Hepatic stellate cell (primary cell): ENCODE data around the gene EPN3.
A peak's percentile ranks its signal among the peaks of the same experiment; 100 is the strongest.

Source experiments
- DNase-seq: peaks from one replicate; pipeline ENCODE4 v3.0.0; 2011; ENCODE audit warnings: low spot score

Gene EPN3

DNA sequence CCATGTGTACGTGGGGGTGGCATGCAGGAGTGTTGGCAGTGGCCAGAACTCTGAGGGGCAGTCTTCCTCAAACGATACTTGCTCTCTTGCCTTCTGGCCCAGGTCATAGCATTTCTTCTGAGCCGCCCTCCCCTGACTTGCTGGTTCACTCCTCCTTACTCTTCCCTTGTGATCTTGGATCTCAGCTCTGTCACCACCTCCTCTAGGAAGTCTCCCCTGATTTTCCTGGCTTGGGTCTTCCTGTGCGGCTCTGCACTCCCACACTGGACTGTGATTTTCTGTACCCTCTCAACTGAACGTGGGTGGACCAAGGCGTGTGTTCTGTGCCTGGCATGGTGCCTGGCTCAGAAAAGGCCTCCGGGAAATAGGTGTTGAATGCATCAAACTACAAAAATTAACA lies 2.9 kb downstream of the EPN3 start:
- DNase-seq = no peak

DNA sequence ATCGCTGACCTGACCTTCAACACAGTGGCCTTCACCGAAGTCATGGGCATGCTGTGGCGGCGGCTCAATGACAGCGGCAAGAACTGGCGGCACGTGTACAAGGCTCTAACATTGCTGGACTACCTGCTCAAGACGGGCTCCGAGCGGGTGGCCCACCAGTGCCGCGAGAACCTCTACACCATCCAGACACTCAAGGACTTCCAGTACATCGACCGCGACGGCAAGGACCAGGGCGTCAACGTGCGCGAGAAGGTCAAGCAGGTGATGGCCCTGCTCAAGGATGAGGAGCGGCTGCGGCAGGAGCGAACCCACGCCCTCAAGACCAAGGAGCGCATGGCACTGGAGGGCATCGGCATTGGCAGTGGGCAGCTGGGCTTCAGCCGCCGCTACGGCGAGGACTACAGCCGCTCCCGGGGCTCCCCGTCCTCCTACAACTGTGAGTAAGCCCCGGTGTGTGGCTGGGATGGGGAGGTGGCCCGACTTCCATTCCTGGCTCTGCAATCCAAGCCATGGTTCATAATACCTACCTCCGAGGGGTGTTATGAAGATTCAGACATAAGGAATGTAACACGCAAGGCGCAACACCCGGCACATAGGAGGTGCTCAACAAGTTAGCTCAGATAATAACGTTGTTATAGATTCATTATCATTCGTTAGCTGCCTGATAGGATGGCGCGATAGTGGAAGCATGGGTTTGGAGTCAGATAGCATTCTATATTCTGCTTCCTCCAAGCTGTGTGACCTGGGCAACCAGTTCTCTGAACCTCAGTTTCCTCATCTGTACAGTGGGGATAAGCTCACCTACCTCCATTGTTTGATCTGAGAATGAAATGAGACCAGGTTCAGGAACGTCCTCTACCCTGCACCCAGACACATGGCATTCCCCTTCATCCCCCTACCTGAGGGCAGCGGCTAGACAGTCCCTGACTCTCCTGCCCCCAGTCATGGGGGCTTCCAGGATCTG lies 4.4 kb downstream of the EPN3 start:
- no peak for DNase-seq

DNA sequence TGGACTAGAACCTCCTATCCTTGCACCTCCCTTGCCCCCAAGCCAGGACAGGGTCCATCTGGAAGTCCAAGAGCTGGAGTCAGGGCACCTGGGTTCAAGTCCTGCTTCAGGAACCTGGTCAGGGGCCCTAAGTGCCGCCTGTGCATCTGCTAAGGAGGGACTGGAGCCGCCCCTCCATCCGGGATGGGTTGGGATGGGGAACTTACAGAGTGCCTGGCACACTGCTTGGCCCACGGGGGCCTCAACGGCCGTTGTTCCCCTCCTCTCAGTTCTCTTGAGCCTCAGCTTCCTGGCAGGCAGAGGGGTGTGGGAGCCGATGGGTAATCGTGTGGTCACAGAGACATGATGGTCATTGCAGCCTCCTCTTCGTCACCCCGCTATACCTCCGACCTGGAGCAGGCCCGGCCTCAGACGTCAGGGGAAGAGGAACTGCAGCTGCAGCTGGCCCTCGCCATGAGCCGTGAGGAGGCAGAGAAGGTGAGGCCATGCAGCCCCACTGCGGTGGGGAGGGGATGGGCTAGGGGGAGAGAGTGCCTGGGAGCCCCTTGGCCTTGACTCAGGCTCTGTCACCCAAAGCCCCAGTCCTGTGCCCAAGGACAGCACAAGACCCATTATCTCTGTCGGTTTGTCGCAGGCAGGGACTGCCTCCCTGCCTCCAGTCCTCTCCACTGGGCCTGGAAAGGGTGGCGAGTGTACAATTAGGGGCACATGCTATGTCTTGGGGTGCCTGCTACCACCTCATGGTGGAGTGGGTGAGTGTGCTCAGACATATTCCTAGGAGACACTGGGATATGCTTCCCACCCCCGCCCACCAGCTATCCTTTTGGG lies 5.4 kb downstream of the EPN3 start:
- no peak for DNase-seq

DNA sequence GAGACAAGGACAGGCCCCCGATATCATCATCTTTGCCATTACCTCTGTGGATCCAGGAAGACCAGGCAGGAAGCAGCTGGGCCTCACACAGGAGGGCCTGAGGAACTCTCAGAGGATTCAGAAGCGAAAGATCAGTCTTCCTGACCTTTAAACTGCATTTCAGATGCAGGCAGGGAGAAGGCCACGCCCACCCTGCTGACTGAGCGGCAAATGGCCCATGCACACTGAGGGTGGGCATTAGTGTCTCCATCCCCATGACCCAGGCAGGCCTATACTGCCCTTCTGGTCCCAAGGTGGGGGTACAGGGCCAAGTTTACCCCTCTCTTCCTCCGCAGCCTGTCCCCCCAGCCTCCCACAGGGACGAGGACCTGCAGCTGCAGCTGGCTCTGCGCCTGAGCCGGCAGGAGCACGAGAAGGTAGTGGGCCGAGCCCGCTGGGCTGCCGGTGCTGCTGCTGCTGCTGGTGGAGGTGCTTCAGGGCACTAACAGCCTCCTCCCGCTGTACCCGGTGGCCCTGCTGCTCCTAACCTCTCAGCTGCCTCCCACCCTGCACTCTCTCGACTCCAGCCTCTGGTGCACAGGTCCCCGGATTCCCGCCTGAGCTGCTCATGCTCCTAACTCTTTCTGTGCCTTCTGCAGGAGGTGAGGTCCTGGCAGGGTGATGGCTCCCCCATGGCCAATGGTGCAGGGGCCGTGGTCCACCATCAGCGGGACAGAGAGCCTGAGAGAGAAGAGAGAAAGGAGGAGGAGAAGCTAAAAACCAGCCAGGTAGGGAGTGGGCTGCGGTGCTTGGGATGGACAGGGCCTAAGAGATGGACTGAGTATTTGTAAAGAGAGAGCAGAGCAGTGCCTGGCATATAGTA lies 6.2 kb downstream of the EPN3 start:
- DNase-seq = no peak

DNA sequence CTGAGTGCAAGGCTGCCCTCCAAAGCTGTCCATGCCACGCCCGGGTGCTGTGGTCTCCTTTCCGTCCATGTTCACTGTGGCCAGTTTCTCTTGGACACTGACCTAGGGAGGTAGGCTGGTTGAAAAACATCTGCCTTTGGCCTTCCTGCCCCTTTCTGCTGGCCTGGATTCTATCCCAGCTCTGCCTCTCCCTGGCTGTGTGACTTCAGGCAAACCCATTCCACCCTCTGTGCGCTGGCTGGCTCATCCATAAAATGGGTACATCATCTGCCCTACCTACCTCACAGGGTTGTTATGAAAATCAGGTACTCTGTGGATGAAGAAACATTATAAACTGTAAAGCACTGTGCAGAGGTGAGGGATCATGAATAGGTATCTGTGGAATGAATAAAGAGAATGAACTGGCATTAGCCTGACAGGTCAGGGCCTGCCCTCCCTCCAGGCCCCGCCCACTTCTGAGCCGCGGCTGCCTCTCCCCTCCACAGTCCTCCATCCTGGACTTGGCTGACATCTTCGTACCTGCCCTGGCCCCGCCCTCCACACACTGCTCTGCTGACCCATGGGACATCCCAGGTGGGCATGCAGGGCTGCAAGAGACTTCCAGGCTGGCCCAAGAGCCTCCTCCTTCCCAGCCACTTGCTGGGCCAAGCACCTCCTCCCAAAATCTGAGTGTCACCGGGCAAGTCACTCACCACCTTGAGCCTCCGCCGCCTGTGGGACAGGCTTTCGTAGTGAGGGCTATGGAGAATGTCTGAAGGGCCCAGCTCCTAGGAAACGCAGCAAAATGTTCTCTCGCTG lies 7.4 kb downstream of the EPN3 start:
- DNase-seq = no peak

DNA sequence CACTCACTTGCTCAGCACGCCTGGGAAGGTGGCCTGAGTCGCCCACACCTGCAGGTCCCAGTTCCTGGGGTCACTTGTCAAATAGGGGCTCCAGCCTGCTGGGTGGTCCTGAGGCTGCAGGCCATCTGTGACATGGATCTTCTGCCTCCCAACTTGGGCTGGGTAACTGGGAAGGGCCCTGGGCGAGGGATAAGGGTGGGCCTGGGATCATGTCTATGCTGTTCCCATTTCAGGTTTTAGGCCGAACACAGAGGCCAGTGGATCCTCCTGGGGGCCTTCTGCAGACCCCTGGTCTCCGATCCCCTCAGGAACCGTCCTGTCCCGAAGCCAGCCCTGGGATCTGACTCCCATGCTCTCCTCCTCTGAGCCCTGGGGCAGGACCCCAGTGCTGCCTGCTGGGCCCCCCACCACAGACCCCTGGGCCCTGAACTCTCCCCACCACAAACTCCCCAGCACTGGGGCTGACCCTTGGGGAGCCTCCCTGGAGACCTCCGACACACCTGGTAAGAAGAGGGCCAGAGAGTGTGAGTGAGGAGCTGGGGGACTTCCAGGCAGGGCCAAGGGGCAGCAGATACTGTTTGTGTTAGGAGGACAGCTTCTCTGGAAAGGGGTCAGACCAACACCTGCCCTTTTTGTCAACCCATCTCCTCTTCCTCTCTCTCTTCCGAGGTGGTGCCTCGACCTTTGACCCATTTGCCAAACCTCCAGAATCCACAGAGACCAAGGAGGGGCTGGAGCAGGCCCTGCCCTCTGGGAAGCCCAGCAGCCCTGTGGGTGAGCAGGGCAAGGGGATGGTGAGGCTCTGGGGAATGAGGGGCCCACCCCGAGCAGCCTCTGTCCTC lies 8.2 kb downstream of the EPN3 start:
- DNase-seq = no peak

DNA sequence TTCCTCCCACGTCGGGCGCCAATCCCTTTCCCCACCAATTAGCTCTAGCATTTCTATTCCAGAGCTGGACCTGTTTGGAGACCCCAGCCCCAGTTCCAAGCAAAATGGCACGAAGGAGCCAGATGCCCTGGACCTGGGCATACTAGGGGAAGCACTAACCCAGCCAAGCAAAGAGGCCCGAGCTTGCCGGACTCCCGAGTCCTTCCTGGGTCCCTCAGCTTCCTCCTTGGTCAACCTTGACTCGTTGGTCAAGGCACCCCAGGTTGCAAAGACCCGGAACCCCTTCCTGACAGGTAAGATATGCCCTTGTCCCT lies 8.8 kb downstream of the EPN3 start:
- DNase-seq = no peak

DNA sequence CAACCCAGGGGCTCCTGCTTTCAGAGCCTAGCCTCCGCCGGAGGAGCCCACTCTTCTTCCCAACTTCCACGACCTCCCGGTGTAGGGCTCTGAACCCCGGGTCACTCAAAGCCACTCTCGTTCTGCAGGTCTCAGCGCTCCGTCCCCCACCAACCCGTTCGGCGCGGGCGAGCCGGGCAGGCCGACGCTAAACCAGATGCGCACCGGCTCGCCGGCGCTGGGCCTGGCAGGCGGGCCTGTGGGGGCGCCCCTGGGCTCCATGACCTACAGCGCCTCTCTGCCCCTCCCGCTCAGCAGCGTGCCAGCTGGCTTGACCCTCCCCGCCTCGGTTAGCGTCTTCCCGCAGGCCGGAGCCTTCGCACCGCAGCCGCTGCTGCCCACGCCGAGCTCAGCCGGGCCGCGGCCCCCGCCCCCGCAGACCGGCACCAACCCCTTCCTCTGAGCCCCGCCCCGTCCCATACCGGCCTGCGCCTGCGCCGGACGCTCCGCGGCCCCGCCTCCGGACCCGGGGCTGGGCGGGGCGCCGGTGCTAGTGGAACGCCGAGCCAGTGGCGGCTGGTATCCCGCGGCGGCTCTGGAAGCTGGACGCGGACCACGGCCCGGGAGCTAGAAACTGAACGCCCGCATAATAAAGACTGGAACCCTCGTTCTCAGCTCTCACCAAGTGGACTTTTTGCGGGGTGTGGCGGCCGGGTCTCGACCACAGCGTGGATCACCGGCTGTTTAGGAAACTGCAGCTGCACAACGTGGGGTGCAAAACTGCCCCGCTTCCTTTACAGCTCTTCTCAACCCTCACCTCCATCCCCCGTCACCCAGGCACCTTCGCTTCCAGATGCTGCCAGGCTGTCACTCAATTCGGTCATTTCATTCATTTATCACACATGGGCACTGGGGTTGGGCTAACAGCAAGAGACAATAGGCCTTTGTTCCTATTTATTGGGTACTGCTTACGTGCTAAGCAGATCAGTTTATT lies 9.5 kb downstream of the EPN3 start:
- DNase-seq = peak; percentile 99

DNA sequence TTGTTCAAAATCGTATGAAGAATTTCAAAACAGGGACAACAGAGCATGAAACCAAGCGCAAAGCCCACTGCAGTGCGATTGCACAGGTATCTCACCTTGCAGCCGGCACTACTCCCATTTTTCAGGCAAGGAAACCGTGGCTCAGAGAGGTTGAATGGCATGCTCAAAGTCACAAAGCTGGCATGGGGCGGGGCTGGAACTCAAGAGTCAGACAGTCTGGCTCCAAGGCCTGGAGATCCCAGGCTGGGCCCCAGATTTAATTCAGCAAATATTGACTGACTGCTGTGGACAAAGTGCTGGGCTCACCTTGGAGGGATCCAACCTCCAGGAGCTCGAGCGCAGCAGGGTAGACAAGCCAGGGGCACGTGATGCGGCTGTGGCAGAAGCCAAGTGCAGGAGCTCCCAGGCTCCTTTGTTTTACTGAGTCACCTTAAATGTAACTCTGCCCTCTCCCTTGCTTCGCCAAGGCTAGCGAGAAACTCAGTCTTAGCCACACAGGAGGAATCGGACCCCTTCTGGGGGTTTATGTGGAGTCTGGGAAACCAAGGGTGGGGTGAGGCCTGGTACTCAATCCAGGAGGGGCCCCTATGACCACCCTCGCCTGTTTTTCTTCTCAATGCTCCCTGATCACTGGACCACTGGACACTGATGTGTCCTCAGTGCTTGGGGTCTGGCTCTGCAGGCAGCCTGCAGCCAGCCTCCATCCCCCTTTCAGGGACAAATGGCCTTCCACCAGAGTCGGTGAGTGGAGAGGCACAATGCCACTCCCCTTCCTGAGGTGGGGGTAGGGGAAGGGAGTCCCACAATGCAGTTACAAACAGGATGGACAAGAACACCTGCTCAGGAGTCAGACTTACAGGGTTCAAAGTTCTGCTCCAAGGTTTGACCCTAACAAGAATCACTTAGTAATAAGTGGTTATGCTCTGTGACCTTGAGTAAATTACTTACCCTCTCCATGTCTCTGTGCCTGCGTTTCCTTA lies 10.6 kb downstream of the EPN3 start:
- DNase-seq = no peak

DNA sequence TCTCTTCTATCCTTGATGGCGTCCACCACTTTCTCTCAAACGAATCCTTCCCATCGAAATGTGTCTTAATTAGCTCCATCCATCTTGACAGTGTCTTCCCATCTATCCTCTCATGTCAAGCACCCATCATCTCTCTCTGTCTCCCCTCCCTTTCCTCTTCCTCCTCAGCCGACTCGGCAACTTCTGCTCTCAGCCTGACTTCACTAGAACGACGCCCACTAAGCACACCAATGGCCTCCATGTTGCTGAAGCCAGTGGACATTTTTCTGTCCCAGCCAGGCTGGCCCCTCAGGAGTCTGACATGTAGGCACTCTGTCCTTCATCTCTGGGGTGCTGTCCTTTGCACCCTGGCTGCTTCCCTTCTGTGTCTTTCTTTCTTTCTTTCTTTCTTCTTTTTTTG lies 12.0 kb downstream of the EPN3 start:
- DNase-seq = no peak

DNA sequence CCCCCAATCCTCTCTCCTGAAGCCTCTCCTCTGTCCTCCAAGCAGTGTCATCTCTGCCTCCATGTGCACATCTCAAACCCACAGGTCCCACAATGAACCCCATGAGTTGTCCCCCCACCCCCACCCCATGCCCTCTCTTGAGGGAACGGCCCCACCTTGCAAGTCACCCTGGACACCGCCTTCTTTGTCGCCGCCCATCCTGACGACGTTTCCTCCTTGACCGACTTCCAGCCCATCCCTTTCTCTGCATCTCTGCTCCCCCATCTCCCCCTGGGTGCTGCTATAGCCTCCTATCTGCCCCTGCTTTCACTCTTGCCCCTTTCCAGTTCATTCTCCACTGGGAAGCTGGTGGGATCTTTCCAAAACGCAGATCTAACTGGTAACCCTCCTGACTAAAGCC lies 12.8 kb downstream of the EPN3 start:
- no peak for DNase-seq

DNA sequence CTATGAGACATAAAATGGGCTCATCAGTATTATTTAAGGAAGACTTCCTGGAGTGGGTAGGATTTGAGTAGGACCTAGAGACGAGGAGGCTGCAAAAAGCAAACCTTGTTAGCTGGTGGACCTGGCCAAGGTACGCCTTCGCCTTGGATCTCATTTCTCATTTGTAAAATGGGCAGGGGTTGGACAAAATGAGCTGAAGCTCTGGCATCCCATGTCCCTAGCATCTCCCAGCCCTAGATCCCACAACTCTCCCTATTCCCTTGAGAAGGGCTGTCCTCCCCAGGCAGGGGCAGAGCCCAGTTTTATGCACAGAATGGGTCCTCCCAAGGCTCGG lies 14.1 kb downstream of the EPN3 start:
- no peak for DNase-seq

DNA sequence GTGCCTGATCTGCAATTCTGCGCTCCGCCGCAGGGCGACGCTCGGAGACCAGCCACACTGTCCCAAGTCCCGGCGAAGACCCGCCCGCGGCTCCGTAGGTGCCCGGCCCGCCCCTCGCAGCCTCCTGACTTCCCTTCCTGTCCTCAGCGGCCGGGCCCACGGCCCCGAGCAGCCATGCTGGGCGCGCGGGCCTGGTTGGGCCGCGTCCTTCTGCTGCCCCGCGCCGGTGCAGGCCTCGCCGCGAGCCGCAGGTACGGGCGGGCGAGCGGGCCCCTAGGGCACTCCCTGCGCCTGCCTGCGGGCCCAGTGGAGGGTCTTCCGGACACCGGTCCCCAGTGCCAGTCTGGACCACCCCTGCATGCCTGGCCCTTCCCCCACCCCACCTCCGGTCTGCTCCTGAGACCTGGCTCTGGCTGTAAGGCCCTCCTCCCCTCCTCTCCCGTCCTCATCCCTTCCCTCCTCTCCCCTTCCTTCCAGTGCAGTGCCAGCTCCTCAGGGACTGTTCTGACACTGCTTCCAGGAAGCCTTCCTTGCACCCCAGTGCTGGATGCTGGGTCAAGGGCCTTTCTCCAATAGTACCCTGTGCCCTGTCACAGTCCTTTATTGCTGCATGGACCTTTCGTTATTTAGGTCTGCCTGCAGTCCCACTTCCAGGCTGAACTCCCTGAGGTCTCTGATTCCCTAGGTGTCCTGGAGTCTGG lies 14.7 kb downstream of the EPN3 start, which contains the start of gene SPATA20:
Gene SPATA20, plus strand, starts transcription at position 140 of the 701 bp plus-strand sequence. Its CDS starts 35 bp downstream, at position 175.
- DNase-seq = peak; percentile 92

DNA sequence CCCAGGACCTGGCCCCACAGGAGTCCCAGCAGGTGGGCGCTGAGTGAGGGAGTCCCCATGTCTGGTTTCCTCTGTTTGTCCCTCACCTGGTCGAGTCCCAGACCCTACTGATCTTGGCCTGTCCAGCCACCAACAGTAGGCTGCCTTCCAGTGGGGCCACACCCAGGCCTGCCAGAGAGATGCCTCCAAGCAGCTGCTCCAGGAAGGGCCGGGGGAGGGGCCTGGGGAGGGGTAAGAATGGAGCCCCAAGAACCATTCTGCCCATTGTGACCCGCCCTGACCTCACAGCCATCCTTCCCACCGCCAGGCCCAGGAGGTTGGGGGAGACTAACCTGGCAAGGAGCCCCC lies 15.2 kb downstream of the EPN3 start:
- DNase-seq = no peak

DNA sequence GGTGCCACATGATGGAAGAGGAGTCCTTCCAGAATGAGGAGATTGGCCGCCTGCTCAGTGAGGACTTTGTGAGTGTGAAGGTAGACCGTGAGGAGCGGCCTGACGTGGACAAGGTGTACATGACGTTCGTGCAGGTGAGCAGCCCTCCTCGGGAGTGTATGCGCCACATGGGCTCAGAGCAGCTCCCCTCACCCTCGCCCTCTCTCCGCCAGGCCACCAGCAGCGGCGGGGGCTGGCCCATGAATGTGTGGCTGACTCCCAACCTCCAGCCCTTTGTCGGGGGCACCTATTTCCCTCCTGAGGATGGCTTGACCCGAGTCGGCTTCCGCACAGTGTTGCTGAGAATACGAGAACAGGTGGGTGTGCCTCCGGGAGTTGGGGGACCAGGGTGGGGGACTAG lies 16.3 kb downstream of the EPN3 start:
- DNase-seq = no peak

DNA sequence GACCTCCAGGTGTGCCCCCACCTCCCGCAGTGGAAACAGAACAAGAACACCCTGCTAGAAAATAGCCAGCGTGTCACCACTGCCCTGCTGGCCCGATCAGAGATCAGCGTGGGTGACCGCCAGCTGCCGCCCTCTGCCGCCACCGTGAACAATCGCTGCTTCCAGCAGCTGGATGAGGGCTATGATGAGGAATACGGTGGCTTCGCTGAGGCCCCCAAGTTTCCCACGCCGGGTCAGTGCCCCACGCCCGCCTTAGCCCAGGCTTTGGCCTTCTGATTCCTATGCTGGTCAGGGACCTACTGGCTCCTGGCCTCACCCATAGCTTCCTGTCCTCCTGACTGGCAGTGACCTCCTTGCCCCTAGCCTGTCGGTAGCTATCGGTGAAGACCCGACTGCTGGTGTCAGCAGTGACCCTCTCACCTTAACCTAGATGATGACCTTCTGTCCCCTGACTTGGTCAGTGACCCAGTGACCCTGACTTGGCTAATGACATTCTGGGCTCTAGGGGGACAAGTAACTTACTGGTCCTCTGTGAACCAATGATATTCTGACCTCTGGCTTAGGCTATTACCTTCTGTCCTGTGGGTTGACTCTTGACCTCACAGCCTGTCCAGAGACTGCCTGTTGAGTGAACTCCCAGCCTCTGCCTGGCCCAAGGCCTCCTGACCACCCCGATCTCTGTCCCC lies 16.9 kb downstream of the EPN3 start:
- DNase-seq = no peak

DNA sequence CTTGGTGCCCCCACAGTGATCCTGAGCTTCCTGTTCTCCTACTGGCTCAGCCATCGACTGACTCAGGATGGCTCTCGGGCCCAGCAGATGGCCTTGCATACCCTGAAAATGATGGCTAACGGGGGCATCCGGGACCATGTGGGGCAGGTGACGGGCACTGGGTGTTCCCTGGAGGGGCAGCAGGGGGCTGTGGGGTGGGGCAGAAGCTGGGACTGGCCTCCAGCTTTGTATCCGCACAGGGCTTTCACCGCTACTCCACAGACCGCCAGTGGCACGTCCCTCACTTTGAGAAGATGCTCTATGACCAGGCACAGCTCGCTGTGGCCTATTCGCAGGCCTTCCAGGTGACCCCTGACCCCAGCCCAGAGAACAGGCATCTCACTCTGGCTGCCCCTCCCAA lies 17.4 kb downstream of the EPN3 start:
- no peak for DNase-seq
